ENCODE results near the gene BABAM1. TPM values are rescaled to one million over a fixed set of nuclear protein-coding genes. Genes with fewer than 3 reads are reported as not detected.
A peak's percentile ranks its signal among the peaks of the same experiment; 100 is the strongest.

The BABAM1 gene
- total RNA-seq, 1 donor from 2014 or later, result 127 TPM

DNA sequence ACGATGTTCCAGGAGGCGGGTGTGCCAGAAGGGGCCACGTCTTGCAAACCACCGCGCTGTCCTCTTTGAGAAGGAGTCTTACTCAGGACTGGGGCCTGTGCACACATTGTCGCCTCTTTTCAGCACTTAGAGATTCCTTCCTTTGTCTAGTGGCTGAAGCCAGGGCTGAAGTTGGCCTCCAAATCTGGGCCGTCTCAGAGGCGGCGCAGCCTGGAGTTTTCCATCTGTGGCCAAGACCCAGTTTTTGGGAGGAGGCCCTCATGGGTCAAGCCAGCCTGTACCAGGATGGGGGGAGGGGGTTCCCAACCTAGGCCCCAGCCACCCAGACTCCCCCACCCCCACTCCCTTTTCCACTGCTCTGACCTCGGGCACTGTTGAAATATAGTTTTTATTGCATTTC lies 55.6 kb downstream of the BABAM1 start:
- DNase-seq, result no peak
- Mint-ChIP-seq H3K4me3 (no peak overlapping the region), H3K27ac (no peak overlapping the region), H3K36me3 (ENCODE audit: low read depth) (peaks cover 16% of the 10 kb centered on the region), H3K4me1 (no peaks in the 10 kb centered on the region), H3K9me3 (no peaks in the 10 kb centered on the region), H3K27me3 (no peaks in the 10 kb centered on the region)
- intact Hi-C loops (cut with micrococcal nuclease), result no loop called here

DNA sequence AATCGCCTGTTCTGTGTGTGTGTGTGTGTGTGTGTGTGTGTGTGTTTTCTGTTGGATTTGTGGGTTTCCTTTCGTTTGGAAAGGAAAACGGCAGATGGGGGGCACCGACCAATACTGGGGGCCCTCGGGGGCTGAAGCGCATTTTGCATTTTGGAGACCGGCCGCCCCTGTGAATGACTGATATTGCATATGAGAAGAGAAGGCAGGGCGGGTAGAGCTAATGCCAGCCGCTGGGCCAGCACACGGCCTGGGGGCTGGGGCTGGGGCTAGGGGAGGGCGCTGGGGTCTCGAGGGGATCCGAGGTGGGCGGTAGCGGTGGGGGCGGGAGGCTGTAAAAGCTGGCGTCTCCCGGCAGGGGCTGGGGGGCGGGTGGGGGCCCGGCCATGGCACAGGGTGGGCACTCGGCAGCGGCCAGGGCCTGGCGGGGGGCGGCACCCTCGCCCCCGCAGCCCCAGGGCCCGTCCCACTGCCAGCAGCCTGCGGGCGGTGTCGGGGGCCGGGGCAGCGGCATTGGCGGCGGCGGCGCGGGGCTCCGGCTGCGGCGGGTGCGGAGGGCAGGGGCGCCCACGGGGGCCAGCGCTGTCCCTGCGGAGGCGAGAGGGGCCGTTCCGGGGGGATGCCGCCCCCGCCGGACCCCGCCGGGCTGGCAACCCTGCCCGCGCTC lies 56.2 kb downstream of the BABAM1 start:
- intact Hi-C loops (cut with micrococcal nuclease), result no loop called here
- no peaks in the 10 kb centered on the region for H3K27me3 Mint-ChIP-seq
- H3K4me3 Mint-ChIP-seq, result no peak overlapping the region
- no peak for DNase-seq
- H3K9me3 Mint-ChIP-seq, result no peaks in the 10 kb centered on the region
- H3K27ac Mint-ChIP-seq, result no peak overlapping the region
- no peaks in the 10 kb centered on the region for H3K4me1 Mint-ChIP-seq
- H3K36me3 Mint-ChIP-seq (ENCODE audit: low read depth), result peaks cover 15% of the 10 kb centered on the region

DNA sequence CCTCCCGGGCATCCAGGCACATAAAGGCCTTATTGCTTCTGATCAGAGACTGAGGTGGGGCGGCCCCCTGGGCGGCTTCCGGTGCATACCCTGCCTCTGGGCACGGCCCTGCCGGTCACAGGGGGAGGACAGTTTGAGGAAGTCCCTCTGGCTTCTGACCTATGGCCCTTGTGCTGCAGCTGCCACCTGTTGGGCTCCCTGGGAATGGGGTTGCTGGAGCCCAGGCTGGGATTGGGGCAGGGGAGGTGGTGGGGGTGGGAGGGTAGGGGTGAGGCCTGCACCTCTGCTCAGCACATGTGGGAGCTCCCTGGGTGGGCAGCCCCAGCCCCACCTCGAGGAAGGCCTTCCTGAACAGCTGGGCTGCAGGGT lies 56.7 kb downstream of the BABAM1 start:
- Mint-ChIP-seq H3K4me3 (no peak overlapping the region), H3K36me3 (ENCODE audit: low read depth) (peaks cover 15% of the 10 kb centered on the region), H3K27me3 (no peaks in the 10 kb centered on the region), H3K9me3 (no peaks in the 10 kb centered on the region), H3K27ac (no peak overlapping the region), H3K4me1 (no peaks in the 10 kb centered on the region)
- intact Hi-C loops (cut with micrococcal nuclease), result no loop called here
- DNase-seq, result no peak

DNA sequence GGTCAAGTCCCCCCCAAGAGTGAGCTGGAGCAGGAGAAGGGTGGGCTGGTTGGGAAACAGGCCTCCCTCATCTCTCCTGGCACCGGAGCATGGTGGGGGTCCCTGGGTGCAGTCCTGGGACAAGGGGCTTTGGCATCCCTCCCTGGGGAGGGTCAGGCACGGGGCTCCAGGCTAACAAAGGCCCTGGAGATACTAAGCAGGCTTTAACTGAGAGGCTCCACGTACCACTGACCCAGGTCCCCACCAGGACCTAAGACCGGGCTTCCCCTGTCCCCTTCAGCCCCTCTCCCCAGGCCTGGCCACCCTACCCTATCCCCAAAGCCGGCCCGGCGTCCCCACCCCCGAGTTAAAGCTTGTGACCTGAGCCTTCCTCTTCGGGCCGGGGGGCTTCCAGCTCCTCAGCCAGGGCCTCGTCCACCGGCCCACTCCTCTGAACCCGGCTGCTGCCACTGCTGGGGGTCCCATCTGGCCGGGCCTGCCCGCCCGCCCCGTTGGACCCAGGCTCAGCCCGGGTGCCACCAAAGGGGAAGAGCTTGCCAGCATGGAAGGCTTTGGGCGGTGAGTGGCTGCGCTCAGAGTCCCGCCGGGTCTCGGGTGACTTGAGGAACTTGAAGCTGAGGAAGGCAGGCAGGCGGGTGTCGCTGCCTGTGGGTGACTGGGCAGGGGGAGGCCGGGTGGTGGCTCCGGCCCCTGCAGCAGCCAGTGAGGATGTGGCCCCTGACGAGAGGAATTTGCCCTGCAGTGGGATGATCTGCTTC lies 57.3 kb downstream of the BABAM1 start:
- intact Hi-C loops (cut with micrococcal nuclease), result no loop called here
- H3K4me3 Mint-ChIP-seq, result no peak overlapping the region
- H3K4me1 Mint-ChIP-seq, result no peaks in the 10 kb centered on the region
- no peak overlapping the region for H3K27ac Mint-ChIP-seq
- H3K36me3 Mint-ChIP-seq (ENCODE audit: low read depth), result peaks cover 15% of the 10 kb centered on the region
- H3K27me3 Mint-ChIP-seq, result no peaks in the 10 kb centered on the region
- no peaks in the 10 kb centered on the region for H3K9me3 Mint-ChIP-seq
- DNase-seq, result no peak

GRCh38 chr19:17325133-17325532 lies 57.9 kb downstream of the BABAM1 start:
- H3K27me3 Mint-ChIP-seq, result peaks cover 5% of the 10 kb centered on the region
- intact Hi-C loops (cut with micrococcal nuclease), result no loop called here
- H3K36me3 Mint-ChIP-seq (ENCODE audit: low read depth), result peaks cover 13% of the 10 kb centered on the region
- no peak for DNase-seq
- H3K4me3 Mint-ChIP-seq, result no peak overlapping the region
- no peaks in the 10 kb centered on the region for H3K9me3 Mint-ChIP-seq
- peaks cover 3% of the 10 kb centered on the region for H3K4me1 Mint-ChIP-seq
- H3K27ac Mint-ChIP-seq, result no peak overlapping the region

DNA sequence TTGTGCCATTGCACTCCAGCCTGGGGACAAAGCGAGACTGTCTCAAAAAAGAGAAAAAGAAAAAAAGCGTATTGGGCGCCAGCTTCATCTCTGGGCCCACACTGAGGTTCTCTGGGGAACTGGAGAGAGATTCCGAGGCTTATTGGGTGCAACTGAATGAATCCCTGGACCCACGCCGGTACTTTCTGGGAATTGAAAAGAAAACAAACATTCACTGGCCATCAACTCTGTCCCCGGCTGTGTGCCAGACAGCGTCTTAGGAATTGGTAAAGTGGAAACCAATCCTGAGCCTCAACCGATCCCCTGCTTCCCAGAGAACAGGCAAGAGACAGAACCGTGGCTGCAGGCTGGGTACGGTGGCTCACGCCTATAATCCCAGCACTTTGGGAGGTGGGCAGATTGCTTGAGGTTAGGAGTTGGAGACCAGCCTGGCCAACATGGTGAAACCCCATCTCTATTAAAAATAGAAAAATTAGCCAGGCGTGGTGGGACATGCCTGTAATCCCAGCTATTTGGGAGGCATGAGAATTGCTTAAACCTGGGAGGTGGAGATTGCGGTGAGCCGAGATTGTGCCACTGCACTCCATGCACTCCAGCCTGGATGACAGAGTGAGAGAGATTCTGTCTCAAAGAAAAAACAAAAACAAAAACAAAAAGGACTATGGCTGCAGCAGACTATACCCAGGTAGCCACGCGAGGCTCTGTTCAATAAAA lies 58.8 kb downstream of the BABAM1 start:
- intact Hi-C loops (cut with micrococcal nuclease), result no loop called here
- Mint-ChIP-seq H3K27me3 (peaks cover 9% of the 10 kb centered on the region), H3K9me3 (no peaks in the 10 kb centered on the region), H3K4me3 (no peak overlapping the region), H3K36me3 (ENCODE audit: low read depth) (peaks cover 10% of the 10 kb centered on the region), H3K27ac (no peak overlapping the region), H3K4me1 (peaks cover 3% of the 10 kb centered on the region)
- no peak for DNase-seq

GRCh38 chr19:17326595-17326966 lies 59.3 kb downstream of the BABAM1 start:
- Mint-ChIP-seq H3K9me3 (no peaks in the 10 kb centered on the region), H3K4me3 (no peak overlapping the region), H3K27me3 (peaks cover 9% of the 10 kb centered on the region), H3K27ac (no peak overlapping the region), H3K36me3 (ENCODE audit: low read depth) (peaks cover 10% of the 10 kb centered on the region), H3K4me1 (peaks cover 3% of the 10 kb centered on the region)
- DNase-seq, result no peak
- intact Hi-C loops (cut with micrococcal nuclease), result no loop called here

- H3K27me3 Mint-ChIP-seq, result peaks cover 9% of the 10 kb centered on the region
- DNase-seq, result no peak
- no peak overlapping the region for H3K27ac Mint-ChIP-seq
- intact Hi-C loops (cut with micrococcal nuclease), result no loop called here
- H3K4me1 Mint-ChIP-seq, result peaks cover 3% of the 10 kb centered on the region
- H3K36me3 Mint-ChIP-seq (ENCODE audit: low read depth), result peaks cover 9% of the 10 kb centered on the region
- H3K9me3 Mint-ChIP-seq, result no peaks in the 10 kb centered on the region
- H3K4me3 Mint-ChIP-seq, result no peak overlapping the region
Observed at GRCh38 chr19:17327068-17327653, 59.9 kb downstream of the BABAM1 start.

- Mint-ChIP-seq H3K36me3 (ENCODE audit: low read depth) (peaks cover 8% of the 10 kb centered on the region), H3K27ac (peak overlapping the region; percentile 51), H3K4me3 (peak overlapping the region; percentile 71), H3K9me3 (no peaks in the 10 kb centered on the region), H3K4me1 (peaks cover 7% of the 10 kb centered on the region), H3K27me3 (peaks cover 9% of the 10 kb centered on the region)
- intact Hi-C loops (cut with micrococcal nuclease), result no loop called here
- DNase-seq, result peak; percentile 79
Observed at GRCh38 chr19:17327654-17328516, 60.6 kb downstream of the BABAM1 start.

Other genes starting within 250 kb of the BABAM1 start
- 0.28 and 0.33 TPM in 2 replicates for gene CPAMD8, start 240.6 kb upstream of the BABAM1 start, total RNA-seq
- 32.5 and 35.0 TPM in 2 replicates for gene HAUS8, start 192.0 kb upstream of the BABAM1 start, total RNA-seq
- gene MYO9B, start 191.7 kb upstream of the BABAM1 start, total RNA-seq, result 120 TPM in 2 replicates
- 29.8 and 31.3 TPM in 2 replicates for gene USE1, start 52.1 kb upstream of the BABAM1 start, total RNA-seq
- gene OCEL1, start 41.2 kb upstream of the BABAM1 start, total RNA-seq, result 17.8 and 23.0 TPM in 2 replicates
- 15.0 and 16.5 TPM in 2 replicates for gene NR2F6, start 21.5 kb upstream of the BABAM1 start, total RNA-seq
- gene USHBP1, start 2.7 kb upstream of the BABAM1 start, total RNA-seq, result 0.30 and 0.38 TPM in 2 replicates
- 17.3 and 17.9 TPM in 2 replicates for gene ANKLE1, start 14.5 kb downstream of the BABAM1 start, total RNA-seq
- 5.6 and 6.5 TPM in 2 replicates for gene ABHD8, start 36.0 kb downstream of the BABAM1 start, total RNA-seq
- gene MRPL34, start 38.4 kb downstream of the BABAM1 start, total RNA-seq, result 101 and 103 TPM in 2 replicates
- 37.9 and 38.2 TPM in 2 replicates for gene DDA1, start 42.1 kb downstream of the BABAM1 start, total RNA-seq
- 6.6 and 7.1 TPM in 2 replicates for gene ANO8, start 67.4 kb downstream of the BABAM1 start, total RNA-seq
- gene GTPBP3, start 70.1 kb downstream of the BABAM1 start, total RNA-seq, result 69.9 and 70.3 TPM in 2 replicates
- gene PLVAP, start 109.9 kb downstream of the BABAM1 start, total RNA-seq, result not detected in 2 replicates
- gene CCDC194, start 126.8 kb downstream of the BABAM1 start, total RNA-seq, result 2.6 and 3.1 TPM in 2 replicates
- 151 and 153 TPM in 2 replicates for gene BST2, start 138.2 kb downstream of the BABAM1 start, total RNA-seq
- gene MVB12A, start 152.6 kb downstream of the BABAM1 start, total RNA-seq, result 40.3 and 45.8 TPM in 2 replicates
- not detected in 2 replicates for gene TMEM221, start 181.2 kb downstream of the BABAM1 start, total RNA-seq
- gene NXNL1, start 193.5 kb downstream of the BABAM1 start, total RNA-seq, result not detected in 2 replicates
- 1.8 and 2.5 TPM in 2 replicates for gene SLC27A1, start 203.1 kb downstream of the BABAM1 start, total RNA-seq
- 64.8 and 73.7 TPM in 2 replicates for gene PGLS, start 244.2 kb downstream of the BABAM1 start, total RNA-seq